T-cell (primary cell): ENCODE data around the gene STAP1. TPM values are rescaled to one million over a fixed set of nuclear protein-coding genes. Genes with fewer than 3 reads are reported as not detected.
A peak's percentile ranks its signal among the peaks of the same experiment; 100 is the strongest.

Source experiments
- ATAC-seq, 4 experiments: fragments of 200-7000 bp in 3 of 4; fragments of 150-1000 bp in 1 of 4; cut with Tn5 transposase; replicated peaks in 1 of 4; 1 replicate in 3 of 4; 2 replicates in 1 of 4; pipeline ENCODE4 v1.10.0; 2021; ENCODE audit warnings: moderate library complexity in 3 of 4, mild to moderate bottlenecking in 2 of 4, moderate number of reproducible peaks in 1 of 4
- CTCF ChIA-PET, 2 donors: fragments of 300-600 bp; sonication (Branson Sonifier 250); formaldehyde crosslinking; loops; one replicate each; lab custom pipeline; 2022; ENCODE audit warnings: antibody characterized with exemption in 2 of 2; lab: Charles Lee
- POLR2A ChIA-PET, 2 donors: fragments of 300-600 bp; sonication (Branson Sonifier 250); formaldehyde crosslinking; loops; one replicate each; lab custom pipeline; 2022; ENCODE audit warnings: antibody characterized with exemption in 2 of 2; lab: Charles Lee
- DNase-seq, 35 experiments: peaks; one replicate each; pipeline versions ENCODE4 v3.0.0 to v3.0.0-alpha.2; 2013 to 2023
- H3K27ac ChIP-seq: one replicate; pipeline ENCODE4 v1.5.1; 2013; ENCODE audit warnings: low read length
- H3K27me3 ChIP-seq, 2 experiments: replicated peaks in 1 of 2; 1 replicate in 1 of 2; 2 replicates in 1 of 2; pipeline versions ENCODE4 v1.6.1 to v1.7.0; 2013; ENCODE audit warnings: low read length in 1 of 2, mixed read lengths in 1 of 2; ENCODE audit not compliant: control insufficient read depth in 2 of 2, insufficient read depth in 2 of 2; ENCODE audit errors: extremely low read depth in 1 of 2
- H3K36me3 ChIP-seq, 2 donors: 1 replicate in 1 of 2; 2 replicates in 1 of 2; pipeline versions ENCODE4 v1.6.1 to v1.7.0; 2013; ENCODE audit warnings: low read length in 1 of 2; ENCODE audit not compliant: control insufficient read depth in 2 of 2, insufficient read depth in 1 of 2; ENCODE audit errors: extremely low read depth in 1 of 2
- H3K4me1 ChIP-seq, 2 experiments: 1 replicate in 1 of 2; 2 replicates in 1 of 2; pipeline versions ENCODE4 v1.6.1 to v1.7.0; 2013; ENCODE audit warnings: low read length in 2 of 2, mixed read lengths in 1 of 2; ENCODE audit not compliant: insufficient read depth in 2 of 2, control insufficient read depth in 1 of 2; ENCODE audit errors: extremely low read depth in 1 of 2
- H3K4me3 ChIP-seq, 2 donors: 1 replicate in 1 of 2; 2 replicates in 1 of 2; pipeline versions ENCODE4 v1.5.1 to v1.7.0; 2013; ENCODE audit warnings: mild to moderate bottlenecking in 2 of 2, low read length in 1 of 2, moderate library complexity in 1 of 2; ENCODE audit not compliant: control insufficient read depth in 1 of 2; ENCODE audit errors: extremely low read depth in 1 of 2
- H3K9me3 ChIP-seq: 2 replicates; pipeline ENCODE4 v1.7.0; 2013
- H3K27ac Mint-ChIP-seq, 2 donors: one replicate each; pipeline ENCODE4 v1.8.0; 2020 to 2021; ENCODE audit warnings: mild to moderate bottlenecking in 2 of 2, mixed read lengths in 2 of 2
- H3K27me3 Mint-ChIP-seq, 2 donors: one replicate each; pipeline ENCODE4 v1.8.0; 2021 to 2022; ENCODE audit warnings: mixed read lengths in 2 of 2
- H3K36me3 Mint-ChIP-seq: one replicate; pipeline ENCODE4 v1.8.0; 2021; ENCODE audit warnings: mixed read lengths
- H3K4me1 Mint-ChIP-seq, 3 donors: one replicate each; pipeline ENCODE4 v1.8.0; 2020 to 2022; ENCODE audit warnings: mixed read lengths in 3 of 3, mild to moderate bottlenecking in 1 of 3
- H3K4me3 Mint-ChIP-seq, 3 donors: one replicate each; pipeline ENCODE4 v1.8.0; 2020 to 2022; ENCODE audit warnings: mild to moderate bottlenecking in 3 of 3, mixed read lengths in 3 of 3, moderate library complexity in 3 of 3
- H3K9me3 Mint-ChIP-seq, 3 donors: one replicate each; pipeline ENCODE4 v1.8.0; 2020 to 2022; ENCODE audit warnings: mixed read lengths in 3 of 3
- WGBS: methylation state at CpG from one replicate; pipeline ENCODE4 v1.1.5; 2013; ENCODE audit warnings: missing lambda C conversion rate; ENCODE audit not compliant: insufficient coverage; 5-methylcytosine and 5-hydroxymethylcytosine counted together
- total RNA-seq, 35 experiments: library from RNA in 6 of 35; stranded (reverse) in 6 of 35; fragments of 120-200 nt in 1 of 35; gene quantifications; one replicate each; pipeline versions ENCODE4 v1.2.1 to v1.2.4 and lab custom pipeline; 2013 to 2026

The STAP1 gene
- total RNA-seq, 5 donors from 2014 or later (not counting 1 experiment from before 2014, with no cell fraction given) = 1.6 to 8.0 (median 4.3) TPM

DNA sequence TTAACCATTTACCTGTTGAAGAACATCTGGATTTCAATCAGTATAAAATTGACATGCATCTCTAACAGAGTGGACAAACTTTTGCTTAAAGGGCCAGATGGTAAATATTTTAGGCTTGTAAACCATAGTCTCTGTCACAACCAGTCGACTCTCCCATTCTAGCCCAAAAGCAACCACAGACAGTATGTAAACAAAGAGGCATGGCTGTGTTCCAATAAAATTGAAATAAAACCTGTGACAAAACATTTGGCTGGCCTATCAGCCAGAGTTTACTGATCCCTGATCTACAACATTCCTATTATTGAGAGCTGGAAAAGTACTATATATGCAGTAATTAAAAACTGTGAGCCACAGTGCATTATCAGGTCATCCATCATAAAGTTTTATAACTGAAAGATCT is 16.5 kb upstream of the STAP1 start:
- ATAC-seq (no peak), DNase-seq (no peak)
- H3K27me3 ChIP-seq = no peaks in the 10 kb centered on the region
- no peak overlapping the region for H3K27ac ChIP-seq
- H3K4me1 ChIP-seq = peaks cover 0 to 12% of the 10 kb centered on the region in 2 experiments
- POLR2A ChIA-PET = interaction anchor here (0.6 to 1.3 kb wide), 2 partner anchors 32 to 767 kb away, joined by 4 to 8 read pairs; no protein-coding TSS in a partner anchor
- WGBS = no CpG with 5 or more reads among the region's 1 CpG
- no peaks in the 10 kb centered on the region for H3K9me3 ChIP-seq
- H3K27ac Mint-ChIP-seq = peak overlapping the region; percentile 45 to 65
- peaks cover 58 to 62% (median 58%) of the 10 kb centered on the region in 3 donors for H3K4me1 Mint-ChIP-seq
- peaks cover 4 to 47% of the 10 kb centered on the region in 2 donors for H3K36me3 ChIP-seq
- peaks cover 44% of the 10 kb centered on the region for H3K36me3 Mint-ChIP-seq
- CTCF ChIA-PET = interaction anchor here in 1 of 2 donors (1.3 kb wide), 1 partner anchor 159 kb away, joined by 6 read pairs; the partner anchor contains the start of gene UBA6
- no peaks in the 10 kb centered on the region for H3K27me3 Mint-ChIP-seq
- H3K4me3 ChIP-seq = no peak overlapping the region
- no peaks in the 10 kb centered on the region for H3K9me3 Mint-ChIP-seq
- H3K4me3 Mint-ChIP-seq = no peak overlapping the region

GRCh38 chr4:67545199-67546003 is 13.1 kb upstream of the STAP1 start, which contains the start of gene CENPC:
CENPC (minus strand) TSS chr4:67545503; CDS start chr4:67545355, 148 bp downstream.
- Mint-ChIP-seq H3K36me3 (peaks cover 21% of the 10 kb centered on the region), H3K27ac (peak within 1 kb of the TSS; percentile 94 to 99), H3K4me3 (peak within 1 kb of the TSS; percentile 96 to 98 (median 98)), H3K4me1 (peaks cover 41 to 47% (median 43%) of the 10 kb centered on the region in 3 donors), H3K27me3 (no peaks in the 10 kb centered on the region), H3K9me3 (no peaks in the 10 kb centered on the region)
- Histone ChIP-seq H3K4me3 (peak within 1 kb of the TSS; percentile 89 to 93), H3K4me1 (peaks cover 0 to 12% of the 10 kb centered on the region in 2 experiments), H3K9me3 (no peaks in the 10 kb centered on the region), H3K27ac (peak within 1 kb of the TSS; percentile 98), H3K36me3 (peaks cover 0 to 19% of the 10 kb centered on the region in 2 donors), H3K27me3 (no peaks in the 10 kb centered on the region)
- ChIA-PET POLR2A (interaction anchor here (0.5 to 3.0 kb wide), 7 partner anchors 10 to 156 kb away, joined by 3 to 13 read pairs (median 5); partner anchors contain the start of gene UBA6 (in 1 of the 2)), CTCF (interaction anchor here (0.6 to 1.7 kb wide), 6 partner anchors 99 to 365 kb away, joined by 3 to 9 read pairs (median 3); partner anchors contain the start of gene UBA6 (in 1 of the 2))
- 0% methylated on average over 22 of the region's 53 CpGs for WGBS
- DNase-seq = peak; percentile 79 to 95 (median 89)
- ATAC-seq = peak; percentile 90 to 95 (median 94)

- Mint-ChIP-seq H3K4me3 (peak overlapping the region; percentile 96 to 98 (median 98)), H3K27me3 (no peaks in the 10 kb centered on the region), H3K4me1 (peaks cover 41 to 45% (median 45%) of the 10 kb centered on the region in 3 donors), H3K36me3 (peaks cover 18% of the 10 kb centered on the region), H3K27ac (no peak overlapping the region), H3K9me3 (no peaks in the 10 kb centered on the region)
- Histone ChIP-seq H3K27me3 (no peaks in the 10 kb centered on the region), H3K4me3 (peak overlapping the region in 1 of 2 donors; percentile 93), H3K27ac (peak overlapping the region; percentile 98), H3K4me1 (peaks cover 0 to 12% of the 10 kb centered on the region in 2 experiments), H3K36me3 (peaks cover 0 to 13% of the 10 kb centered on the region in 2 donors), H3K9me3 (no peaks in the 10 kb centered on the region)
- WGBS = no CpG with 5 or more reads among the region's 4 CpGs
- no peak for ATAC-seq
- POLR2A ChIA-PET = interaction anchor here in 1 of 2 donors (0.6 to 3.0 kb wide), 2 partner anchors 60 to 155 kb away, joined by 3 to 13 read pairs; partner anchors contain the start of gene UBA6
- CTCF ChIA-PET = interaction anchor here (0.6 to 1.7 kb wide), 7 partner anchors 78 to 365 kb away, joined by 3 to 9 read pairs (median 3); partner anchors contain the start of gene UBA6 (in 1 of the 2)
- DNase-seq = peak in 1 of 35 experiments; percentile 20
These were observed 12.5 kb upstream of the STAP1 start for GRCh38 chr4:67546004-67546356.

DNA sequence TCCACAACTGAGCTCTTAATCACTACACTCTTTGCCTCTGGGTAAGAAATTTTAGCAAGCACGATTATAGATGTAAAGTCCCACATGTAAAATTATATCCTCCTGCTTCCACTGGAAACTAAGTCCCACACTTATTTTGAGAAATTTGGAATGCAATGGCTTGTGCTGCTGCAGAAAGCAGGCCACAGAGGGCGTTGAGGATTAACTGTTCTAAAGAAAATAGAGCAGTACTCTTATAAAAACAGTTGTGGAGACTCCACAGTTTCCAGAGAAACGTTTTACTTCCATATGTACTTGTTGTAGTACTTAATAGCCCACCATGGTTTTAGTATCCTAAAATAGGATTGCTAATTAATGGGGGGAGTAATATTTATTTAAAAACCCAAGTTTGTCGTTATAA is 11.6 kb upstream of the STAP1 start:
- peaks cover 0 to 9% of the 10 kb centered on the region in 2 donors for H3K36me3 ChIP-seq
- H3K4me3 Mint-ChIP-seq = peak overlapping the region in 1 of 3 donors; percentile 98
- H3K4me3 ChIP-seq = no peak overlapping the region
- H3K4me1 ChIP-seq = peaks cover 0 to 14% of the 10 kb centered on the region in 2 experiments
- no peaks in the 10 kb centered on the region for H3K9me3 Mint-ChIP-seq
- peaks cover 35 to 42% (median 39%) of the 10 kb centered on the region in 3 donors for H3K4me1 Mint-ChIP-seq
- peaks cover 12% of the 10 kb centered on the region for H3K36me3 Mint-ChIP-seq
- no peaks in the 10 kb centered on the region for H3K27me3 Mint-ChIP-seq
- no peak overlapping the region for H3K27ac ChIP-seq
- H3K27ac Mint-ChIP-seq = no peak overlapping the region
- ChIA-PET CTCF (interaction anchor here (1.1 to 1.7 kb wide), 3 partner anchors 77 to 364 kb away, joined by 3 to 9 read pairs (median 5); partner anchors contain the start of gene UBA6 (in 1 of the 2)), POLR2A (interaction anchor here (0.5 to 0.6 kb wide), 2 partner anchors 118 to 211 kb away, joined by 3 to 4 read pairs; no protein-coding TSS in a partner anchor)
- no peaks in the 10 kb centered on the region for H3K27me3 ChIP-seq
- DNase-seq (no peak), ATAC-seq (no peak)
- WGBS = no CpG with 5 or more reads among the region's 4 CpGs
- H3K9me3 ChIP-seq = no peaks in the 10 kb centered on the region

GRCh38 chr4:67549123-67549522 is 9.4 kb upstream of the STAP1 start:
- Histone ChIP-seq H3K27me3 (no peaks in the 10 kb centered on the region), H3K9me3 (no peaks in the 10 kb centered on the region), H3K4me1 (peaks cover 0 to 7% of the 10 kb centered on the region in 2 experiments), H3K27ac (no peak overlapping the region), H3K4me3 (no peak overlapping the region), H3K36me3 (no peaks in the 10 kb centered on the region)
- Mint-ChIP-seq H3K36me3 (no peaks in the 10 kb centered on the region), H3K9me3 (no peaks in the 10 kb centered on the region), H3K27ac (no peak overlapping the region), H3K4me1 (peaks cover 15 to 25% (median 23%) of the 10 kb centered on the region in 3 donors), H3K4me3 (no peak overlapping the region), H3K27me3 (no peaks in the 10 kb centered on the region)
- WGBS = no CpG with 5 or more reads among the region's 1 CpG
- DNase-seq = peak in 1 of 35 experiments; percentile 68
- CTCF ChIA-PET = interaction anchor here (0.7 to 1.4 kb wide), 6 partner anchors 10 to 361 kb away, joined by 3 to 8 read pairs (median 4); partner anchors contain the start of gene STAP1 (in 1 of the 2)
- POLR2A ChIA-PET = interaction anchor here in 1 of 2 donors (1.0 kb wide), 1 partner anchor 32 kb away, joined by 3 read pairs; no protein-coding TSS in a partner anchor
- no peak for ATAC-seq

GRCh38 chr4:67550451-67550850 is 8.1 kb upstream of the STAP1 start:
- no peak for DNase-seq
- Histone ChIP-seq H3K4me1 (peaks cover 0 to 2% of the 10 kb centered on the region in 2 experiments), H3K27me3 (no peaks in the 10 kb centered on the region), H3K4me3 (no peak overlapping the region), H3K27ac (no peak overlapping the region), H3K36me3 (no peaks in the 10 kb centered on the region), H3K9me3 (no peaks in the 10 kb centered on the region)
- H3K36me3 Mint-ChIP-seq = no peaks in the 10 kb centered on the region
- POLR2A ChIA-PET = interaction anchor here (0.6 to 0.7 kb wide), 2 partner anchors 9 to 811 kb away, joined by 3 to 5 read pairs; no protein-coding TSS in a partner anchor
- H3K4me1 Mint-ChIP-seq = peaks cover 12 to 22% (median 13%) of the 10 kb centered on the region in 3 donors
- H3K27me3 Mint-ChIP-seq = no peaks in the 10 kb centered on the region
- H3K4me3 Mint-ChIP-seq = no peak overlapping the region
- peak overlapping the region; percentile 11 to 57 for H3K27ac Mint-ChIP-seq
- ATAC-seq = no peak
- CTCF ChIA-PET = interaction anchor here (0.6 to 1.4 kb wide), 13 partner anchors 11 to 360 kb away, joined by 3 to 9 read pairs (median 4); no protein-coding TSS in a partner anchor
- H3K9me3 Mint-ChIP-seq = no peaks in the 10 kb centered on the region
